HEK293 (cell line): ENCODE measurements around the gene SLC2A4.
A peak's percentile ranks its signal among the peaks of the same experiment; 100 is the strongest.

Experiments
- CTCF ChIA-PET: fragments of 350-600 bp; formaldehyde crosslinking; extraction: SDS; loops from one replicate; lab custom pipeline; 2021; ENCODE audit warnings: antibody characterized with exemption; lab: Yijun Ruan, JAX
- POLR2A ChIA-PET: fragments of 300-600 bp; formaldehyde crosslinking; extraction: SDS; loops from one replicate; lab custom pipeline; 2020; ENCODE audit warnings: antibody characterized with exemption, inconsistent platforms; lab: Yijun Ruan, JAX
- H3K27ac ChIP-seq: fragments of 200-500 bp; sonication (Bioruptor generic); 2 replicates; pipeline ENCODE4 v1.5.1; 2014; ENCODE audit warnings: low read depth, low read length, control low read depth, inconsistent platforms; ENCODE audit errors: extremely low read depth
- H3K36me3 ChIP-seq, 2 experiments: fragments of 200-500 bp in 1 of 2; sonication (Bioruptor generic) in 1 of 2; 1 replicate in 1 of 2; 2 replicates in 1 of 2; pipeline ENCODE4 v1.5.1; 2014 to 2017; ENCODE audit warnings: inconsistent platforms in 2 of 2, low read length in 2 of 2; ENCODE audit not compliant: control insufficient read depth in 2 of 2, insufficient read depth in 1 of 2
- H3K4me1 ChIP-seq: fragments of 200-500 bp; sonication (Bioruptor generic); 2 replicates; pipeline ENCODE4 v1.5.1; 2014; ENCODE audit warnings: mild to moderate bottlenecking, low read length, inconsistent platforms; ENCODE audit not compliant: control insufficient read depth, insufficient read depth
- H3K4me3 ChIP-seq: 2 replicates; pipeline ENCODE4 v1.5.1; 2011; ENCODE audit warnings: low read depth, mild to moderate bottlenecking, control low read depth, low read length, moderate library complexity
- H3K9me3 ChIP-seq: fragments of 200-500 bp; sonication (Bioruptor generic); 2 replicates; pipeline ENCODE4 v1.5.1; 2014; ENCODE audit warnings: low read depth, low read length, inconsistent platforms; ENCODE audit not compliant: control insufficient read depth, insufficient read depth
- EGR2 ChIP-seq: fragments of 450-650 bp; formaldehyde crosslinking; IDR thresholded peaks from 2 replicates; pipeline ENCODE4 v1.5.1; 2016; ENCODE audit warnings: low read depth, missing biosample characterization, missing genetic modification characterization
- GLI4 ChIP-seq: fragments of 450-650 bp; formaldehyde crosslinking; IDR thresholded peaks from 2 replicates; pipeline ENCODE4 v1.5.1; 2016; ENCODE audit warnings: missing biosample characterization, missing genetic modification characterization
- IKZF3 ChIP-seq: fragments of 450-650 bp; IDR thresholded peaks from 2 replicates; pipeline ENCODE4 v1.5.0; 2018; ENCODE audit warnings: missing biosample characterization, mild to moderate bottlenecking, missing genetic modification characterization, moderate library complexity
- KLF7 ChIP-seq: fragments of 450-650 bp; formaldehyde crosslinking; IDR thresholded peaks from 2 replicates; pipeline ENCODE4 v1.5.1; 2016; ENCODE audit warnings: missing biosample characterization, missing genetic modification characterization, borderline replicate concordance
- KLF9 ChIP-seq: fragments of 450-650 bp; formaldehyde crosslinking; IDR thresholded peaks from 2 replicates; pipeline ENCODE4 v1.5.1; 2016; ENCODE audit warnings: missing biosample characterization, missing genetic modification characterization, low read depth
- REPIN1 ChIP-seq: fragments of 450-650 bp; formaldehyde crosslinking; IDR thresholded peaks from 2 replicates; pipeline ENCODE4 v1.5.1; 2017; ENCODE audit warnings: missing biosample characterization, missing genetic modification characterization, low read depth
- SP7 ChIP-seq: fragments of 450-650 bp; formaldehyde crosslinking; IDR thresholded peaks from 2 replicates; pipeline ENCODE4 v1.5.1; 2016; ENCODE audit warnings: missing biosample characterization, missing genetic modification characterization
- ZBTB17 ChIP-seq: fragments of 450-650 bp; formaldehyde crosslinking; IDR thresholded peaks from 2 replicates; pipeline ENCODE4 v1.5.1; 2016; ENCODE audit warnings: missing biosample characterization, missing genetic modification characterization
- ZBTB20 ChIP-seq: fragments of 450-650 bp; formaldehyde crosslinking; IDR thresholded peaks from 2 replicates; pipeline ENCODE4 v1.5.1; 2016; ENCODE audit warnings: missing biosample characterization, missing genetic modification characterization
- ZFHX2 ChIP-seq: fragments of 450-650 bp; formaldehyde crosslinking; conservative IDR thresholded peaks from 2 replicates; pipeline ENCODE4 v1.5.1; 2016; ENCODE audit warnings: missing biosample characterization, missing genetic modification characterization
- ZNF114 ChIP-seq: fragments of 450-650 bp; formaldehyde crosslinking; IDR thresholded peaks from 2 replicates; pipeline ENCODE4 v1.5.0; 2017; ENCODE audit warnings: missing biosample characterization, missing genetic modification characterization
- ZNF146 ChIP-seq: fragments of 450-650 bp; formaldehyde crosslinking; IDR thresholded peaks from 2 replicates; pipeline ENCODE4 v1.5.1; 2016; ENCODE audit warnings: missing biosample characterization, missing genetic modification characterization
- ZNF16 ChIP-seq: fragments of 450-650 bp; formaldehyde crosslinking; IDR thresholded peaks from 2 replicates; pipeline ENCODE4 v1.5.1; 2016; ENCODE audit warnings: low read depth, missing biosample characterization, missing genetic modification characterization
- ZNF202 ChIP-seq: fragments of 450-650 bp; formaldehyde crosslinking; IDR thresholded peaks from 2 replicates; pipeline ENCODE4 v1.5.1; 2016; ENCODE audit warnings: missing biosample characterization, missing genetic modification characterization, borderline replicate concordance
- ZNF311 ChIP-seq: fragments of 450-650 bp; formaldehyde crosslinking; IDR thresholded peaks from 2 replicates; pipeline ENCODE4 v1.5.1; 2017; ENCODE audit warnings: missing biosample characterization, missing genetic modification characterization, borderline replicate concordance
- ZNF335 ChIP-seq: fragments of 450-650 bp; formaldehyde crosslinking; conservative IDR thresholded peaks from 2 replicates; pipeline ENCODE4 v1.5.1; 2016; ENCODE audit warnings: missing biosample characterization, missing genetic modification characterization
- ZNF341 ChIP-seq: fragments of 450-650 bp; formaldehyde crosslinking; IDR thresholded peaks from 2 replicates; pipeline ENCODE4; 2016; ENCODE audit warnings: low read depth, missing biosample characterization, missing genetic modification characterization
- ZNF473 ChIP-seq: fragments of 450-650 bp; formaldehyde crosslinking; IDR thresholded peaks from 2 replicates; pipeline ENCODE4 v1.5.1; 2017; ENCODE audit warnings: missing biosample characterization, missing genetic modification characterization
- ZNF521 ChIP-seq: fragments of 450-650 bp; formaldehyde crosslinking; IDR thresholded peaks from 2 replicates; pipeline ENCODE4 v1.5.1; 2017; ENCODE audit warnings: missing biosample characterization, mild to moderate bottlenecking, missing genetic modification characterization
- ZNF548 ChIP-seq: fragments of 450-650 bp; formaldehyde crosslinking; IDR thresholded peaks from 2 replicates; pipeline ENCODE4 v1.5.1; 2016; ENCODE audit warnings: missing biosample characterization, missing genetic modification characterization
- ZNF560 ChIP-seq: fragments of 450-650 bp; formaldehyde crosslinking; IDR thresholded peaks from 2 replicates; pipeline ENCODE4 v1.5.1; 2017; ENCODE audit warnings: missing biosample characterization, missing genetic modification characterization, borderline replicate concordance
- ZNF561 ChIP-seq: fragments of 450-650 bp; IDR thresholded peaks from 2 replicates; pipeline ENCODE4 v1.5.1; 2018; ENCODE audit warnings: missing biosample characterization, missing genetic modification characterization, borderline replicate concordance
- ZNF571 ChIP-seq: fragments of 450-650 bp; formaldehyde crosslinking; IDR thresholded peaks from 2 replicates; pipeline ENCODE4 v1.5.0; 2017; ENCODE audit warnings: missing biosample characterization, missing genetic modification characterization
- ZNF600 ChIP-seq: fragments of 450-650 bp; formaldehyde crosslinking; IDR thresholded peaks from 2 replicates; pipeline ENCODE4 v1.5.1; 2016; ENCODE audit warnings: missing biosample characterization, missing genetic modification characterization
- ZNF654 ChIP-seq: fragments of 450-650 bp; formaldehyde crosslinking; IDR thresholded peaks from 2 replicates; pipeline ENCODE4 v1.5.1; 2016; ENCODE audit warnings: low read depth, missing biosample characterization, missing genetic modification characterization
- ZNF670 ChIP-seq: fragments of 450-650 bp; formaldehyde crosslinking; IDR thresholded peaks from 2 replicates; pipeline ENCODE4 v1.5.1; 2016; ENCODE audit warnings: missing biosample characterization, missing genetic modification characterization, low read depth
- TF ChIP-seq, protein P1 (sequence below): fragments of 450-650 bp; formaldehyde crosslinking; IDR thresholded peaks from 2 replicates; pipeline ENCODE4 v1.5.1; 2016; ENCODE audit warnings: missing biosample characterization, missing genetic modification characterization
- TF ChIP-seq, protein P2 (sequence below): fragments of 450-650 bp; formaldehyde crosslinking; IDR thresholded peaks from 2 replicates; pipeline ENCODE4 v1.5.1; 2016; ENCODE audit warnings: missing biosample characterization, missing genetic modification characterization
- TF ChIP-seq, protein P3 (sequence below): fragments of 450-650 bp; formaldehyde crosslinking; IDR thresholded peaks from 2 replicates; pipeline ENCODE4 v1.5.1; 2016; ENCODE audit warnings: missing biosample characterization, missing genetic modification characterization
- TF ChIP-seq, protein P4 (sequence below): fragments of 450-650 bp; formaldehyde crosslinking; IDR thresholded peaks from 2 replicates; pipeline ENCODE4 v1.5.1; 2017; ENCODE audit warnings: missing biosample characterization, mild to moderate bottlenecking, missing genetic modification characterization, moderate library complexity

SLC2A4 gene

DNA sequence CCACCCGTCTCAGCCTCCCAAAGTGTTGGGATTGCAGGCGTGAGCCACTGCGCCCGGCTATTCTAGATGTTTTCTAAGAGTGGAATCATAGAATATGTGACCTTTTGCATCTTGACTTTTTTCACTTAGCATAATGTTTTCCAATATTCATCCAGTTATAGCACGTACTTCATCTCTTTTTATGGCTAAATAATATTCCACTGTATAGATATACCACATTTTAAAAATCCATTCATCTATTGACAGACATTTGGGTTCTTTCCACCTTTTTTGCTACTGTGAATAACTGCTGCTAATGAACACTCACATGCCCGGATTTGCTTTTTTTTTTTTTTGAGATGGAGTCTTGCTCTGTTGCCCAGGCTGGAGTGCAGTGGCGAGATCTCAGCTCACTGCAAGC is 22.7 kb downstream of the SLC2A4 start:
- TF ChIP-seq ZNF654 (no peak), ZNF146 (tag by site-specific recombination) (peak; percentile 66; the same call in 1 of the 2 replicates), ZFHX2 (tag by site-specific recombination) (no peak), ZNF16 (no peak), ZNF473 (no peak), ZNF560 (tag by site-specific recombination) (no peak)
- Histone ChIP-seq H3K36me3 (peaks cover 0 to 2% of the 10 kb centered on the region in 2 experiments; a peak in 2 of 3 replicates), H3K4me3 (no peak overlapping the region), H3K4me1 (peaks cover 3% of the 10 kb centered on the region), H3K27ac (no peak overlapping the region), H3K9me3 (no peaks in the 10 kb centered on the region)
- POLR2A ChIA-PET: interaction anchor here (1.4 kb wide), 1 partner anchor 180 kb away, joined by 3 read pairs; the partner anchor contains the start of gene POLR2A
- CTCF ChIA-PET: interaction anchor here (0.6 to 2.6 kb wide), 6 partner anchors 8 to 103 kb away, joined by 3 to 30 read pairs (median 4); partner anchors contain the start of gene NLGN2

GRCh38 chr17:7306911-7307685 is 25.6 kb downstream of the SLC2A4 start, which contains the start of gene EIF5A:
Gene EIF5A (plus strand): TSS chr17:7307628. CDS start chr17:7309636, 2,008 bp downstream.
- H3K9me3 ChIP-seq: no peaks in the 10 kb centered on the region
- peaks cover 15% of the 10 kb centered on the region for H3K4me1 ChIP-seq
- peaks cover 26 to 29% of the 10 kb centered on the region in 2 experiments for H3K36me3 ChIP-seq
- ChIA-PET CTCF (interaction anchor here (0.7 kb wide), 1 partner anchor 86 kb away, joined by 3 read pairs; no protein-coding TSS in a partner anchor), POLR2A (no interaction called here)
- H3K27ac ChIP-seq: peak within 1 kb of the TSS; percentile 99
- peak within 1 kb of the TSS; percentile 80 for H3K4me3 ChIP-seq
- TF ChIP-seq KLF9 (tag by site-specific recombination) (peak; percentile 52; the same call in 1 of the 2 replicates), IKZF3 (tag by site-specific recombination) (no peak), ZNF311 (tag by site-specific recombination) (no peak), ZNF561 (tag by site-specific recombination) (peak; percentile 91), ZNF341 (tag by site-specific recombination) (peak; percentile 54), ZBTB17 (tag by site-specific recombination) (peak; percentile 99), REPIN1 (no peak), KLF7 (tag by site-specific recombination) (peak; percentile 21; the same call in 1 of the 2 replicates), ZNF202 (tag by site-specific recombination) (no peak), ZNF670 (tag by site-specific recombination) (no peak), ZNF600 (tag by site-specific recombination) (peak; percentile 100), GLI4 (tag by site-specific recombination) (no peak), ZNF571 (tag by site-specific recombination) (no peak), ZNF114 (tag by site-specific recombination) (no peak), ZBTB20 (peak; percentile 51; the same call in 1 of the 2 replicates), ZNF521 (tag by site-specific recombination) (no peak), EGR2 (tag by site-specific recombination) (peak; percentile 57; the same call in 1 of the 2 replicates), ZNF335 (tag by site-specific recombination) (peak; percentile 73), SP7 (tag by site-specific recombination) (no peak; the same call in 1 of the 2 replicates), ZNF548 (tag by site-specific recombination) (no peak)
- TF ChIP-seq, protein P1, sequence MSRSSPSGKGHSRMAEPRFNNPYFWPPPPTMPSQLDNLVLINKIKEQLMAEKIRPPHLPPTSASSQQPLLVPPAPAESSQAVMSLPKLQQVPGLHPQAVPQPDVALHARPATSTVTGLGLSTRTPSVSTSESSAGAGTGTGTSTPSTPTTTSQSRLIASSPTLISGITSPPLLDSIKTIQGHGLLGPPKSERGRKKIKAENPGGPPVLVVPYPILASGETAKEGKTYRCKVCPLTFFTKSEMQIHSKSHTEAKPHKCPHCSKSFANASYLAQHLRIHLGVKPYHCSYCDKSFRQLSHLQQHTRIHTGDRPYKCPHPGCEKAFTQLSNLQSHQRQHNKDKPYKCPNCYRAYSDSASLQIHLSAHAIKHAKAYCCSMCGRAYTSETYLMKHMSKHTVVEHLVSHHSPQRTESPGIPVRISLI (tag by site-specific recombination): no peak; the same call in 1 of the 2 replicates
- TF ChIP-seq, protein P2, sequence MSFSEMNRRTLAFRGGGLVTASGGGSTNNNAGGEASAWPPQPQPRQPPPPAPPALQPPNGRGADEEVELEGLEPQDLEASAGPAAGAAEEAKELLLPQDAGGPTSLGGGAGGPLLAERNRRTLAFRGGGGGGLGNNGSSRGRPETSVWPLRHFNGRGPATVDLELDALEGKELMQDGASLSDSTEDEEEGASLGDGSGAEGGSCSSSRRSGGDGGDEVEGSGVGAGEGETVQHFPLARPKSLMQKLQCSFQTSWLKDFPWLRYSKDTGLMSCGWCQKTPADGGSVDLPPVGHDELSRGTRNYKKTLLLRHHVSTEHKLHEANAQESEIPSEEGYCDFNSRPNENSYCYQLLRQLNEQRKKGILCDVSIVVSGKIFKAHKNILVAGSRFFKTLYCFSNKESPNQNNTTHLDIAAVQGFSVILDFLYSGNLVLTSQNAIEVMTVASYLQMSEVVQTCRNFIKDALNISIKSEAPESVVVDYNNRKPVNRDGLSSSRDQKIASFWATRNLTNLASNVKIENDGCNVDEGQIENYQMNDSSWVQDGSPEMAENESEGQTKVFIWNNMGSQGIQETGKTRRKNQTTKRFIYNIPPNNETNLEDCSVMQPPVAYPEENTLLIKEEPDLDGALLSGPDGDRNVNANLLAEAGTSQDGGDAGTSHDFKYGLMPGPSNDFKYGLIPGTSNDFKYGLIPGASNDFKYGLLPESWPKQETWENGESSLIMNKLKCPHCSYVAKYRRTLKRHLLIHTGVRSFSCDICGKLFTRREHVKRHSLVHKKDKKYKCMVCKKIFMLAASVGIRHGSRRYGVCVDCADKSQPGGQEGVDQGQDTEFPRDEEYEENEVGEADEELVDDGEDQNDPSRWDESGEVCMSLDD (tag by site-specific recombination): peak; percentile 7; the same call in 1 of the 2 replicates
- TF ChIP-seq, protein P3, sequence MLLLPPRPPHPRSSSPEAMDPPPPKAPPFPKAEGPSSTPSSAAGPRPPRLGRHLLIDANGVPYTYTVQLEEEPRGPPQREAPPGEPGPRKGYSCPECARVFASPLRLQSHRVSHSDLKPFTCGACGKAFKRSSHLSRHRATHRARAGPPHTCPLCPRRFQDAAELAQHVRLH (tag by site-specific recombination): no peak
- TF ChIP-seq, protein P4, sequence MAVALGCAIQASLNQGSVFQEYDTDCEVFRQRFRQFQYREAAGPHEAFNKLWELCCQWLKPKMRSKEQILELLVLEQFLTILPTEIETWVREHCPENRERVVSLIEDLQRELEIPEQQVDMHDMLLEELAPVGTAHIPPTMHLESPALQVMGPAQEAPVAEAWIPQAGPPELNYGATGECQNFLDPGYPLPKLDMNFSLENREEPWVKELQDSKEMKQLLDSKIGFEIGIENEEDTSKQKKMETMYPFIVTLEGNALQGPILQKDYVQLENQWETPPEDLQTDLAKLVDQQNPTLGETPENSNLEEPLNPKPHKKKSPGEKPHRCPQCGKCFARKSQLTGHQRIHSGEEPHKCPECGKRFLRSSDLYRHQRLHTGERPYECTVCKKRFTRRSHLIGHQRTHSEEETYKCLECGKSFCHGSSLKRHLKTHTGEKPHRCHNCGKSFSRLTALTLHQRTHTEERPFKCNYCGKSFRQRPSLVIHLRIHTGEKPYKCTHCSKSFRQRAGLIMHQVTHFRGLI (tag by site-specific recombination): peak; percentile 42; the same call in 1 of the 2 replicates
